ENCODE results near the gene CARTPT.

Gene CARTPT

GRCh38 chr5:71743155-71743554 lies 24.1 kb downstream of the CARTPT start:
- H3K4me3 ChIP-seq (replicated peaks; ENCODE audit: low read depth, low read length): no peak overlapping the region
- no peak for DNase-seq (ENCODE audit: extremely low read depth, low read depth)
- TF ChIP-seq, protein P1, sequence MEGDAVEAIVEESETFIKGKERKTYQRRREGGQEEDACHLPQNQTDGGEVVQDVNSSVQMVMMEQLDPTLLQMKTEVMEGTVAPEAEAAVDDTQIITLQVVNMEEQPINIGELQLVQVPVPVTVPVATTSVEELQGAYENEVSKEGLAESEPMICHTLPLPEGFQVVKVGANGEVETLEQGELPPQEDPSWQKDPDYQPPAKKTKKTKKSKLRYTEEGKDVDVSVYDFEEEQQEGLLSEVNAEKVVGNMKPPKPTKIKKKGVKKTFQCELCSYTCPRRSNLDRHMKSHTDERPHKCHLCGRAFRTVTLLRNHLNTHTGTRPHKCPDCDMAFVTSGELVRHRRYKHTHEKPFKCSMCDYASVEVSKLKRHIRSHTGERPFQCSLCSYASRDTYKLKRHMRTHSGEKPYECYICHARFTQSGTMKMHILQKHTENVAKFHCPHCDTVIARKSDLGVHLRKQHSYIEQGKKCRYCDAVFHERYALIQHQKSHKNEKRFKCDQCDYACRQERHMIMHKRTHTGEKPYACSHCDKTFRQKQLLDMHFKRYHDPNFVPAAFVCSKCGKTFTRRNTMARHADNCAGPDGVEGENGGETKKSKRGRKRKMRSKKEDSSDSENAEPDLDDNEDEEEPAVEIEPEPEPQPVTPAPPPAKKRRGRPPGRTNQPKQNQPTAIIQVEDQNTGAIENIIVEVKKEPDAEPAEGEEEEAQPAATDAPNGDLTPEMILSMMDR (IDR thresholded peaks at IDR 0.05; ENCODE audit: low read depth, low read length, missing control alignments): no peak

DNA sequence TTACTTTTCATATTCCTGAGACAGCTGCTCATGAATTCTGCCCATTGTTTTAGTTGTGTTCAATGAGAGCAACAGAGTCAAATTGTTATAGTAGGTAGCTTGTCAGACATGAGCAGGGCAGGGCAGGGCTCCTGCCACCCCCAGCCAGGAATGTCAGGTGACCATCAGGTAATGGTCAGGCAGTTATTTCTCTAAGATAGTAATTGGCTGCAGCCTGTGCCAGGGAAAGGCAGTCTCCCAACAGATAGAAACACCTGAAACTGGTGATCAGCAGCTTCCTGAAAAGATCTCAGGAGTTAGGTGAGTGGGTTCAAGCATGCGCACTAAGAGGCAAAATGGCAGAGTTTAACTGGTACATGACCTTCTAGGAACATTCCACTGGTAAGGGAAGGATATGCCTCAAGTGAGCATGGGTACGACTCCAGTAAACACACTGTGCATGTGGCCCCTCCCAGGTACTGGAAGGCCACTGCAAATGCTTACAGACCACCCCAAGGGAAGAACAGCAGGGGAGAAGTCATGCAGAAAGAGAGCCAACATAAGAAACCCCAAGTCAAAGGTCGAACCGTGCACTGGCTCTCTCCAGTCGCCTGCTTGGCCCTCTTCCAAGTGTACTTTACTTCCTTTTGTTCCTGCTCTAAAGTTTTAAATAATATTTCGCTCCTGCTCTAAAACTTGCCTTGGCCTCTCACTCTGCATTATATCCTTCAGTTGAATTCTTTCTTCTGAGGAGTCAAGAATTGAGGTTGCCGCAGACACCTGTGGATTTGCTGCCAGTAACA lies 25.1 kb downstream of the CARTPT start:
- TF ChIP-seq, protein P1 (IDR thresholded peaks at IDR 0.05; ENCODE audit: low read depth, low read length, missing control alignments): no peak
- H3K4me3 ChIP-seq (replicated peaks; ENCODE audit: low read depth, low read length): no peak overlapping the region
- DNase-seq (ENCODE audit: extremely low read depth, low read depth): no peak

DNA sequence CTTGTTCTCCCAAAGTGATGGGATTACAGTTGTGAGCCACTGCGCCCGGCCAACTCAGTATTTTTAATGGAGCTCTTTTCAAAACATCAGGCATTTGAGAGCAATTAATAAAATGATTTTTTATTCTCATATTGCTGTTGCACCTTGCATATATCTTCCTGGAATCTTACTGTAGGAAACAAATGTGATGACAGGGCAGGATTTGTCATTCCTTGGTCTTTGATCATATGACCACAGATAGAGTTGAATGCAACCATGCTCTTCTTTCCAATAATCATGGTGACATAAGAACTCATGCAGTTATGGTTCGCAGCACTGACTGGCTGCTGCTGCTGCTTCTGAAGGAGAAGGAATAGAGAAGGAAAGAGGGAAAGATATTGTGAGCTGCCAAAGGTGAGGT lies 28.1 kb downstream of the CARTPT start:
- no peak for DNase-seq (ENCODE audit: extremely low read depth, low read depth)
- TF ChIP-seq, protein P1 (IDR thresholded peaks at IDR 0.05; ENCODE audit: low read depth, low read length, missing control alignments): no peak
- H3K4me3 ChIP-seq (replicated peaks; ENCODE audit: low read depth, low read length): no peak overlapping the region

DNA sequence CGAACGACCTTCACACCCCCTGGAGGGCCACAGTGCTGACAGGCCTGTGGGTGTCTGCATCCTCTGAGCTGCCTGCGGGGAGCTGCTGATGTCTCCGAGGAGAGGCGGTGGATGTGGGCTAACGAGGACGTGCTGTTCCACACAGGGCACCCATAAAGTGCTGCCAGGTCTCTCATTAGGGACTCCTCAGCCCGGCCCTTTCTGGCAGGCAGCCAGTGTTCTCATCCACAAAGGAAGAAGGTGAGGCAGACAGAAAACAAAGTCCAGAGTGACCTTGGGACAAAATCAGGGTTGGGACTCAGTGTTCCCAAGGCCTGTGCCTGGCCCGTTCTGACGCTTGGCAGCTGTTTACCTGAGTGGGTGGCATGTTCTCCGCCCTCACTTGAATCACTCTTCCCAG lies 29.3 kb downstream of the CARTPT start:
- no peak for DNase-seq (ENCODE audit: extremely low read depth, low read depth)
- TF ChIP-seq, protein P1 (IDR thresholded peaks at IDR 0.05; ENCODE audit: low read depth, low read length, missing control alignments): no peak
- H3K4me3 ChIP-seq (replicated peaks; ENCODE audit: low read depth, low read length): no peak overlapping the region

DNA sequence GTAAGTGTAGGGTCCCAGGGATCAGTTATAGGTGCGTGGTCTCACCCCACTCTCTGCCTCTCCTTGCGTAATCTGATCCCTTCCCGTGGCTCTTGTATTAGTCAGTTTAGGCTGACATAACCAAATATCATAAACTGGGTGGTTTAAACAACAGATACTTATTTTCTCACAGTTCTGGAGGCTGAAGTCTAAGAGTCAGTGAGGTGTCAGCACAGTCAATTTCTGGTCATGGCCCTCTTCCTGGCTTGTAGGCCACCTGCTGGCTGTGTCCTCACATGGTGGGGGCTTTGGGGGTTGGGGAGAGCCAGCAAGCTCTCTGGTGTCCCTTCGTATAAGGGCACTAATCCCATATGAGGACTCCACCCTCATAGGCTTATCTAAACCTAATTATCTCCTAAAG lies 32.3 kb downstream of the CARTPT start:
- H3K4me3 ChIP-seq (replicated peaks; ENCODE audit: low read depth, low read length): no peak overlapping the region
- no peak for DNase-seq (ENCODE audit: extremely low read depth, low read depth)
- TF ChIP-seq, protein P1 (IDR thresholded peaks at IDR 0.05; ENCODE audit: low read depth, low read length, missing control alignments): no peak

- TF ChIP-seq, protein P1 (IDR thresholded peaks at IDR 0.05; ENCODE audit: low read depth, low read length, missing control alignments): no peak
- no peak for DNase-seq (ENCODE audit: extremely low read depth, low read depth)
- H3K4me3 ChIP-seq (replicated peaks; ENCODE audit: low read depth, low read length): no peak overlapping the region
Measured at GRCh38 chr5:71752441-71753190, 33.5 kb downstream of the CARTPT start.

Data from HFF-Myc (cell line).